Activated naive CD4-positive, alpha-beta T cell treated with anti-CD3 and anti-CD28 coated beads, Interleukin-2, amount 10 ng/mL, durations not matched to agents 7 days and 5 days (primary cell): ENCODE results near the gene ARMC12.

Source experiments
- CTCF ChIA-PET: fragments of 350-600 bp; sonication (Branson Sonifier 250); formaldehyde crosslinking; loops from one replicate; lab custom pipeline; 2021; ENCODE audit warnings: antibody characterized with exemption; lab: Charles Lee
- DNase-seq: peaks from one replicate; pipeline ENCODE4 v3.0.0-alpha.2; 2020
- H3K27ac Mint-ChIP-seq: one replicate; pipeline ENCODE4 v1.8.0; 2021; ENCODE audit warnings: mild to moderate bottlenecking, moderate library complexity, mixed read lengths
- H3K27me3 Mint-ChIP-seq: one replicate; pipeline ENCODE4 v1.8.0; 2021; ENCODE audit warnings: mild to moderate bottlenecking, mixed read lengths
- H3K36me3 Mint-ChIP-seq: one replicate; pipeline ENCODE4 v1.8.0; 2021; ENCODE audit warnings: mixed read lengths
- H3K4me1 Mint-ChIP-seq: one replicate; pipeline ENCODE4 v1.8.0; 2021; ENCODE audit warnings: mixed read lengths
- H3K4me3 Mint-ChIP-seq: one replicate; pipeline ENCODE4 v1.8.0; 2021; ENCODE audit warnings: mild to moderate bottlenecking, moderate library complexity, mixed read lengths
- H3K9me3 Mint-ChIP-seq: one replicate; pipeline ENCODE4 v1.8.0; 2021; ENCODE audit warnings: mixed read lengths

The ARMC12 gene

GRCh38 chr6:35754452-35755277, 17.8 kb downstream of the ARMC12 start:
- DNase-seq: no peak
- CTCF ChIA-PET: interaction anchor here (0.6 to 1.4 kb wide), 3 partner anchors 18 to 203 kb away, joined by 3 to 5 read pairs (median 4); partner anchors contain the start of gene ARMC12
- H3K27ac Mint-ChIP-seq: no peak overlapping the region
- no peak overlapping the region for H3K4me3 Mint-ChIP-seq
- peaks cover 5% of the 10 kb centered on the region for H3K4me1 Mint-ChIP-seq
- H3K9me3 Mint-ChIP-seq: no peaks in the 10 kb centered on the region
- peaks cover 33% of the 10 kb centered on the region for H3K27me3 Mint-ChIP-seq
- H3K36me3 Mint-ChIP-seq: no peaks in the 10 kb centered on the region

GRCh38 chr6:35755278-35755924, 18.6 kb downstream of the ARMC12 start:
- H3K4me1 Mint-ChIP-seq: peaks cover 5% of the 10 kb centered on the region
- no peaks in the 10 kb centered on the region for H3K36me3 Mint-ChIP-seq
- peaks cover 38% of the 10 kb centered on the region for H3K27me3 Mint-ChIP-seq
- CTCF ChIA-PET: interaction anchor here (1.4 kb wide), 1 partner anchor 18 kb away, joined by 4 read pairs; the partner anchor contains the start of gene ARMC12
- no peak overlapping the region for H3K4me3 Mint-ChIP-seq
- H3K27ac Mint-ChIP-seq: no peak overlapping the region
- no peaks in the 10 kb centered on the region for H3K9me3 Mint-ChIP-seq
- DNase-seq: no peak

- Mint-ChIP-seq H3K36me3 (no peaks in the 10 kb centered on the region), H3K9me3 (no peaks in the 10 kb centered on the region), H3K27me3 (peaks cover 49% of the 10 kb centered on the region), H3K4me3 (no peak overlapping the region), H3K4me1 (peaks cover 5% of the 10 kb centered on the region), H3K27ac (no peak overlapping the region)
- no peak for DNase-seq
- CTCF ChIA-PET: interaction anchor here (1.2 kb wide), 1 partner anchor 21 kb away, joined by 4 read pairs; no protein-coding TSS in a partner anchor
These were observed 20.8 kb downstream of the ARMC12 start for GRCh38 chr6:35757456-35758123.

GRCh38 chr6:35759426-35759825, 22.6 kb downstream of the ARMC12 start:
- no peaks in the 10 kb centered on the region for H3K36me3 Mint-ChIP-seq
- peaks cover 66% of the 10 kb centered on the region for H3K27me3 Mint-ChIP-seq
- H3K4me3 Mint-ChIP-seq: no peak overlapping the region
- DNase-seq: no peak
- CTCF ChIA-PET: interaction anchor here (1.2 kb wide), 1 partner anchor 9 kb away, joined by 4 read pairs; no protein-coding TSS in a partner anchor
- H3K9me3 Mint-ChIP-seq: no peaks in the 10 kb centered on the region
- H3K27ac Mint-ChIP-seq: no peak overlapping the region
- H3K4me1 Mint-ChIP-seq: peaks cover 5% of the 10 kb centered on the region

GRCh38 chr6:35765739-35766138, 28.9 kb downstream of the ARMC12 start:
- CTCF ChIA-PET: interaction anchor here (0.6 kb wide), 1 partner anchor 241 kb away, joined by 3 read pairs; no protein-coding TSS in a partner anchor
- no peaks in the 10 kb centered on the region for H3K36me3 Mint-ChIP-seq
- peaks cover 67% of the 10 kb centered on the region for H3K27me3 Mint-ChIP-seq
- H3K27ac Mint-ChIP-seq: no peak overlapping the region
- no peak overlapping the region for H3K4me3 Mint-ChIP-seq
- no peak for DNase-seq
- H3K9me3 Mint-ChIP-seq: no peaks in the 10 kb centered on the region
- H3K4me1 Mint-ChIP-seq: no peaks in the 10 kb centered on the region

GRCh38 chr6:35769211-35769610, 32.4 kb downstream of the ARMC12 start:
- Mint-ChIP-seq H3K4me1 (no peaks in the 10 kb centered on the region), H3K4me3 (no peak overlapping the region), H3K36me3 (no peaks in the 10 kb centered on the region), H3K9me3 (no peaks in the 10 kb centered on the region), H3K27me3 (peaks cover 55% of the 10 kb centered on the region), H3K27ac (no peak overlapping the region)
- no peak for DNase-seq
- CTCF ChIA-PET: interaction anchor here (1.1 kb wide), 2 partner anchors 10 to 326 kb away, joined by 3 to 4 read pairs; no protein-coding TSS in a partner anchor

GRCh38 chr6:35771343-35771627, 34.5 kb downstream of the ARMC12 start:
- no peak for DNase-seq
- no peaks in the 10 kb centered on the region for H3K36me3 Mint-ChIP-seq
- H3K4me3 Mint-ChIP-seq: no peak overlapping the region
- no peak overlapping the region for H3K27ac Mint-ChIP-seq
- H3K27me3 Mint-ChIP-seq: peaks cover 57% of the 10 kb centered on the region
- CTCF ChIA-PET: no interaction called here
- no peaks in the 10 kb centered on the region for H3K4me1 Mint-ChIP-seq
- no peaks in the 10 kb centered on the region for H3K9me3 Mint-ChIP-seq

GRCh38 chr6:35774116-35774794, 37.4 kb downstream of the ARMC12 start:
- Mint-ChIP-seq H3K4me3 (no peak overlapping the region), H3K27me3 (peaks cover 72% of the 10 kb centered on the region), H3K4me1 (peaks cover 5% of the 10 kb centered on the region), H3K9me3 (no peaks in the 10 kb centered on the region), H3K27ac (no peak overlapping the region), H3K36me3 (no peaks in the 10 kb centered on the region)
- CTCF ChIA-PET: no interaction called here
- no peak for DNase-seq

- H3K9me3 Mint-ChIP-seq: no peaks in the 10 kb centered on the region
- peaks cover 77% of the 10 kb centered on the region for H3K27me3 Mint-ChIP-seq
- CTCF ChIA-PET: no interaction called here
- no peak overlapping the region for H3K27ac Mint-ChIP-seq
- no peak for DNase-seq
- no peak overlapping the region for H3K4me3 Mint-ChIP-seq
- no peaks in the 10 kb centered on the region for H3K36me3 Mint-ChIP-seq
- peaks cover 5% of the 10 kb centered on the region for H3K4me1 Mint-ChIP-seq
These were observed 38.2 kb downstream of the ARMC12 start for GRCh38 chr6:35775031-35775430.

- no peaks in the 10 kb centered on the region for H3K36me3 Mint-ChIP-seq
- DNase-seq: no peak
- peaks cover 5% of the 10 kb centered on the region for H3K4me1 Mint-ChIP-seq
- H3K4me3 Mint-ChIP-seq: peak within 1 kb of the TSS; percentile 39
- CTCF ChIA-PET: no interaction called here
- H3K27me3 Mint-ChIP-seq: peaks cover 72% of the 10 kb centered on the region
- no peak within 1 kb of the TSS for H3K27ac Mint-ChIP-seq
- no peaks in the 10 kb centered on the region for H3K9me3 Mint-ChIP-seq
These were observed 39.8 kb downstream of the ARMC12 start, which contains the start of gene CLPSL2 for GRCh38 chr6:35776364-35777215. CLPSL2 (plus strand) TSS chr6:35776598; CDS start chr6:35776619, 21 bp downstream.

- H3K9me3 Mint-ChIP-seq: no peaks in the 10 kb centered on the region
- peak overlapping the region; percentile 22 for H3K4me3 Mint-ChIP-seq
- H3K27ac Mint-ChIP-seq: no peak overlapping the region
- H3K27me3 Mint-ChIP-seq: peaks cover 67% of the 10 kb centered on the region
- peaks cover 5% of the 10 kb centered on the region for H3K4me1 Mint-ChIP-seq
- no peaks in the 10 kb centered on the region for H3K36me3 Mint-ChIP-seq
- DNase-seq: no peak
- CTCF ChIA-PET: no interaction called here
These were observed 40.7 kb downstream of the ARMC12 start for GRCh38 chr6:35777356-35778102.

GRCh38 chr6:35778437-35778836, 41.6 kb downstream of the ARMC12 start:
- no peak for DNase-seq
- Mint-ChIP-seq H3K27ac (no peak overlapping the region), H3K4me1 (peaks cover 5% of the 10 kb centered on the region), H3K36me3 (no peaks in the 10 kb centered on the region), H3K27me3 (peaks cover 64% of the 10 kb centered on the region), H3K9me3 (no peaks in the 10 kb centered on the region), H3K4me3 (no peak overlapping the region)
- CTCF ChIA-PET: interaction anchor here (1.3 kb wide), 1 partner anchor 21 kb away, joined by 4 read pairs; no protein-coding TSS in a partner anchor
